Renal cortex interstitium (tissue), 11 donors: ENCODE results near the gene EPC2. TPM values are rescaled to one million over a fixed set of nuclear protein-coding genes. Genes with fewer than 3 reads are reported as not detected.
"Not testable (repeated sequence)": the region's sequence is repeated elsewhere in the genome, so short reads cannot be mapped to it uniquely, and the experiment has no call there.

Experiments used
- DNase-seq, 11 donors: peaks; one replicate each; pipeline ENCODE4 v3.0.0-alpha.2; 2013; ENCODE audit warnings: low read depth in 9 of 11, low spot score in 4 of 11; ENCODE audit errors: extremely low read depth in 1 of 11
- polyA plus RNA-seq, 3 donors: library from polyadenylated mRNA; unstranded; fragments of 120-200 nt; gene quantifications; one replicate each; pipeline ENCODE4 v1.2.1, GENCODE V29; 2013; ENCODE audit not compliant: insufficient read length in 3 of 3

The EPC2 gene
- polyA plus RNA-seq, 3 donors = 45.1 to 56.9 (median 48.7) TPM

DNA sequence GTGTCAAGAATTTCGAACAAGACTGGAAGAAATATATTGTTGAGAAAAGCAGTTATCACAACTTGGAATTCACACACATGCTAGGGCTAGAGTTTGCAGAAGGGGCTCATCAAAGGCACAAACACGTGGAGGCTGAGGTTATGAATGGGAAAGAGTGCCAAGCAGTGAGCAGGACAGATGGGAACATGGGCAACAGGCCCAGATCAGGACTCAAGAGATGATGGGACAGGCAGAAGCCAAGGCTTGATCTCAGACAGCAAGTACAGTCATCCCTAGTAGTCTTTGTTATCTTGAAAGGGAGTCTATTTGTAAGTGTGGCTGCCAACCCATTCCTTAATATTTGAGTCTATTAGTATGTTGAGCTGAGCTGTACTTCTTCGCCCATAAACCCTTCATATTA is 22.2 kb upstream of the EPC2 start:
- no peak for DNase-seq

DNA sequence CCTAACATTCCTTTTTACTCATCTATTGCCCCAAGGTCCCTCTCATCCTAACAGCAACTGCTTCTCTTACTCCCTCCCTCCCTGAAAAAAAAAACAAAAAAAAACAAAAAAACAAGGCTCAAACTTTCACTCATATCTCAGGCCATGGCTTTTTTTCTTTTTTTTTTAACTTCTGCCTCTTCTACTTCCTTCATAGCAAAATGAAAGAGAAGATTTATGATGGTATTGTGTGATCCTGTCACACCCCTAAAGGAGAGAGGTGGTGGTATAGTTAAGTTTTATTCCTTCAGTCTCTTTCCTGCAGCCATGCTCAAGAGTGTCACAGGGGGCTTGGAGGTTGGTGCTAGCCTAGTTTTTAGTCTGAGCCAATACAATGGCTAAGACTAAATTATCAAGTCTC is 21.5 kb upstream of the EPC2 start:
- no peak for DNase-seq

DNA sequence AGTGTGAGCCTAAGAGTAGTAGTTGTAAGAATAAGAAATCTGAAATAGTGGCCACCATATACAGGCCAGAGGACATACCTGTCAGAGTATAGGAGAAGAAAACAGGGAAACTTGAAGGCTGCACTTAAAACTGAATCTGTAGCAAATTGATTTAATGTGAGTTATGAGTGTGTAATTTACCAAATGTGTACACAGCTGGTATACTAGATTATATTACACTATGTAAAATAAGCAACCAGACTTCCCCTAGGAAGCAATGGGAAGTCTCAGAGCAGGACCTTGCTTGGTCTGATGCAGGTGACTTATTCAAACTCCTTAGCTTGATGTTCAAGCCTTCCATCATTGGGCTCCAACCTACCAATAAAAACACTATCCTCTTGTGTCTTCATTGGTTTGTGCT is 17.3 kb upstream of the EPC2 start:
- DNase-seq = no peak

DNA sequence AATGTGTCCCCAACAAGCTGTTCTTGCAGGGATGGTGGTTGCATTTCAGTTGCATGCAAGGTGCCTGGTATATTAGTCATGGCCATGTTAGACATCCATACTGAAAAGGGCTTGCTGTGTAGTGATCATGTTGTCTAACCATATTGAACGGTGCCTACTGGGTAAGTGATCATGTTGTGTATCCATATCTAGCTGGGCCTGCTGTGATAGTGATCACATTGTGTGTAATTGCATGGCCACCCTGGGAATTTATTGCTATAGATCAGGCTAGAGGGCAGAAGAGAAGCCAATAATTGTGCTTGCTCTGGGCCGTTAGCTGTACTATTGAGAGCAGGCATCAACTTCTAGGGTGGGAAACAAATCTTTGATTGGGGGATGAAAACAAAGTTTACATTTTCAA is 9.8 kb upstream of the EPC2 start:
- no peak for DNase-seq

DNA sequence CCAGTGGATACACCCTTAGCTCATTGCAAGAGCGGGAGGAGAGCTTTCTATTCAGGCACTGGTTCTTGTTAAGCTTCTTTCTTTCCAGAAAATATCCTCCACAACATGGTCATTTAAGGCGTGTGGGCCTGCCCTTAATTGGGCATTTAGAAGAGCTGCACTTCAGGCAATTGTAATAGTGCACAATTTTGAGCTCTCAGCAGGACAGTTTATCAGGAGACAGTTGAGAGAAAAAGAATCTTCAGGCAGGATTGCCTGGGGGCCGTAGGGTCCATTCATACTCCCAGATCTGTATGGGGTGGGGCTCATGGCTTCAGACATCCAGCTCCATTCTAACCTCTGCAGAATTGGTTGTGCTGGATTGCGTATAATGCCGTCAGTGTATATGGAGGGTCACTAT is 6.0 kb upstream of the EPC2 start:
- no peak for DNase-seq

DNA sequence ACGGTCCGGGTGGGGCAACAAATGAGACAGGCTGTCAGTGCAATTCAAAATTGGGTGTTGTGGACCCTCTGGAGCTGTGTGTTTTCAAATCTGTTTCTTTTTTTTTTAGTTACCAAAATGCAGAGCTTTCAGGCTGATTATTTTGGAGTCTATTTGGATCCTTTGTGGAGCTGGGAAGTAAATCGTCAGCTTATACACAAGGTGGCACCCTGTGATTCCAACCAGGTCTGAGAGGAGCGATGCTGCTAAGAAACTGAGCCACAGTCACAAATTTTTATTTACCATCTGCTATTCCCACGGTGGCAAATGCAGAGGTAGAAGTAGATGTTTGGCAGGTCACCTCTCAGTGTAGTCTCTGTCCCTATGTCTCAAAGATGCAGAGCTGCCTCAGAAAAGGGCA is 3.8 kb upstream of the EPC2 start:
- no peak for DNase-seq

DNA sequence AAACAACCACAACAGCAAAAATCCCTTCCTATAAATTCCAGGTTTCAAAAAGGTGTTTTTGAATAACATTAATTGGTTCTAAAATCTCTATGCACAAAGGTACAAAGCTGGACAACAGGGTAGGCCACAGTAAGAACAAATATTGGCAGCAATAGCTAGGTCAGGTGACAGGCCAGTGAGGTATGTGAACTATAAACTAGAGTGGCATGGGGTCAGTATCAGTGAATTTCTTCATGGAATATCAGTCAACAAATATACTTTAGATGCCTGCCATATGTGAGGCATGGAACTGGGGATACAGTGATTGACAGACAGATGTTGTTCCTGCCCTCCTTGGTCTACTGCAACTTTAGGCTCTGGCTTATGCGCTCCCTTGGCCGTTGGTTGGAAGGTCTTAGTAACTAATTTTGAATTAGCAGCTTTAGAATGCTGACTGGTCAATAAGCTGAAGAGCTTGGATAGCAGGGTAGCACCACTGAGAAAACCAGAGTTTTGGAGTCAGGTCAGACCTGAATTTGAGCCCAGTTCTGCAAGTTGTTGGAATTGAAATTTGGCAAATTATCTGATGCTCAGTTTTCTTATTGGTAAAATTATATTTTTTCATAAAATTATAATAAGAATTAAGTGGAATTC is 2.3 kb upstream of the EPC2 start:
- no peak for DNase-seq

DNA sequence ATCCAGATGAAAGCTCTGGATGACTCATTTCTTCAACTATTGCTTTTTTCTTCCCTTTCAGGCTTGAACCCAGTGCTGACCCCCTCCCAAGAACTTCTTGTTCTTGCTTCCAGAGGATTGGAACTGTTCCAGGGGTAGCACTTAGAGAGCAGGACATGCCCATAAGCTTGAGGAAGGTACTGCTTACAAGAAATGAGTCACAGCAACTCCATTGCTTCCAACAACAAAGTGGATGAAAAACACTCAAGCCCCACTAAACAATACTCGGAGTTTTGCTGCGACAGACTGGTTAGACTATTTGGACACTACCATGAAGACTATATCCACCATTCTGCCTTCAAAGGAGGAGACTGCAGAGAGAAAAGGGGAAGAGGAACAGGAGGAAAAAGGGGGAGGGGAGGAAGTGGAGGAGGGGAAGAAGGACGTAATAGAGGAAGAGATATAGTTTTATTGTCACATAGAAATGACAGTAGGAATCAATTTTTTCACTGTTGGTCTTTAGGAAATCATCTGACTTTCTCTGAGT is 1.6 kb upstream of the EPC2 start:
- DNase-seq = no peak

DNA sequence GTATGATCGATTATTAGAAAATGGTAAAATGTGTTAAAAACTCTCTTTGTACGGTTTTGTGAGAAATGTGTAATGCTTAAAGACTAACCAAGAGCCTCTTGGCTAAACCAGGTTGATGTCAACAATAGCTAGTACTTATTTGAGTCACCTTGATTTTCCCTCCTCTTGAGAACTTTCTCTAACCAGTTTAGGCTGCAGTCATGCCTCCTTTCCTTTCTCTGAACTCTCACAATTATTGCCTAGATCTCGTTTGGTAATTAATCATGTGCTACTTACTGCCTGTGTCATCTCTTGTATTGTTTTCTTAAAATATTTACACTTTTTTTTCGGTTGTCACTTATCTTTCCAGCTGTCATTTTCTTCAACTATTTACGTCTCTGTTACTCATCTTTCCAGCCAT is 1.1 kb upstream of the EPC2 start:
- no peak for DNase-seq

DNA sequence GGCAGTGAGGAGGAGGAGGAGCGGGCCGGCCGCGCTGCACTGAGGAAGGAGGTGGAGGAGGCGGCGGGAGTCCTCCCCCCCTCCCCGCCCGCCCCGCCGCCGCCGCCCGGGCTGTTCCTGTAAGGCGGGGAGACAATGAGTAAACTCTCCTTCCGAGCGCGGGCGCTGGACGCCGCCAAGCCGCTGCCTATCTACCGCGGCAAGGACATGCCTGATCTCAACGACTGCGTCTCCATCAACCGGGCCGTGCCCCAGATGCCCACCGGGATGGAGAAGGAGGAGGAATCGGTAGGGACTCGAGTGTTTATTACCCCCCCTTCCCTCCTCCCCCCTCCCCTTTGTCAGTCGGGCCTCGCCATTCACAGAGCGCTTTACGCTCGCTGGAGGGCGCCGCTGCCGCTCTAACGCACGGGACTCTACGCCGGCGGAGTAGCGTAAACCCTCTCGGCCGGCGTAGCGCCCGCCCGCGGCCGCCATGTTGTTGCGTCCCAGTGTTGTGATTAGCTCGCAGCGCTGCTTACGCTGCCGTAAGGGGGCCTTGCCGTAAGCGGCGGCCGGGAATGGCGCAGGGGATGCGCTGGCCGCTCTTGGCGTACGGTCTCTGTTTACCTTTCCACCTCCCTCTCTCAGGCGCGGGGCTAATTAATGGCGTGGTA is 460 bp downstream of the EPC2 start:
- peak; percentile 94 to 98 (median 96) for DNase-seq

DNA sequence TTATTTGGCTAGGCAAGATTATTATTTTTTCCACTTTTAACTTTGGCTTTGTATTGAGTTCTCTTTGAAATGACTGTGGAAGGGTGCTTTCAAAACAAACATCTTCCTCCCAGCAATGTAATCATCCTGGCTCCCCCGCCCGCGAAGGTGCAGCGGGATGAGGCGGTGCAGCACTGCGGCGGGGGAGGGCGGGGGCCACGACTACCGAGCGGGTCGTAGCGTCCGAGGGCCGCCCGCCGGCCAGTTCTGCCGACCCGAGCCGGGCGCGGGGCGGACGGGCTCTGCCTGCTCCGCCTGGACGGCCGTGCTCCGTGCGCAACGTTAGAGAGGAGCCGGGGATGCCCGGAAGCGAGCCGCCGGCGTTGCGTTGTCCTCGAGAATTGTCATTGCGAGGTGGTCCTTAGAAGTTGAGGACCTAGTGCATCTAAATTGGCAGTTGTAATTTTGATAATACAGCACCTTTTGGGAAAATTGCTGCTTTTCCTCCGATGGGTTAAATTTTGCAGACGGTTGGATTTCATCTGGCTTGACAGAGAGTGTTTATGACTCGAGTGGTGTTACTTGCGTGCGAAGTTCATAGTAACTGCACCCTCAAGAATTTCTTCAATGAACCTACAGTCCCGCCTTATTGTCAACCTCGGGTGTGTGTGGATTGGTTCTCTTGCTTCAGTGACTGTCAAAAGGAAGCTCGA is 1.1 kb downstream of the EPC2 start:
- DNase-seq = peak in 10 of 11 donors; percentile 25 to 58 (median 46)

DNA sequence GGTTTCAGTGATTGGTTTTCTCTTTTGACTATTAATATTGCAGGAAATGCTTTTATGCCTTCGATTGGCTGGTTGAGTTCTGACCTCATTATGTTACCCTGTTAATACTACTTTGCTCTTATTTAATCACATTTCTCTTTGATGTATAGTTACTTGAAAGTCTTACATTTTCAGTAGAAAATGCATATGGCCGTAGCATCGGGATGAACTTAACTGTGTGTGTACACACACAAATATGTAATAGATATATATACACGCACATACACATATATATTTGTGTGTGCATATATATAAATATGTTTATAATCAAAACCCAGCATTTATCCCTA is 1.6 kb downstream of the EPC2 start:
- no peak for DNase-seq

DNA sequence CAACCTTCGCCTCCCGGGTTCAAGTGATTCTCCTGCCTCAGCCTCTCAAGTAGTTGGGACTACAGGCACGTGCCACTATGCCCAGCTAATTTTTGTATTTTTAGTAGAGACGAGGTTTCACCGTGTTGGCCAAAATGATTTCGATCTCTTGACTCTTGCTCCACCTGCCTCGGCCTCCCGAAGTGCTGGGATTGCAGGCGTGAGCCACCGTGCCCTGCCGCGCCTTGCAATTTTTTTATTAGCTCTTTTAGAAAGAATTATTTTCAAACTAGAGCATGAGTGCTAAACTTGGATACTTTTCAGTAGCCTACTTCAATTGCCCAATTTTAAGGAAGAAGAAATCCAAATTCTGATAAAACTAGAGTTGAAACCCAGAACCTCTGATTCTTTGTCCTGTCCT is 3.2 kb downstream of the EPC2 start:
- DNase-seq = not testable (repeated sequence)

DNA sequence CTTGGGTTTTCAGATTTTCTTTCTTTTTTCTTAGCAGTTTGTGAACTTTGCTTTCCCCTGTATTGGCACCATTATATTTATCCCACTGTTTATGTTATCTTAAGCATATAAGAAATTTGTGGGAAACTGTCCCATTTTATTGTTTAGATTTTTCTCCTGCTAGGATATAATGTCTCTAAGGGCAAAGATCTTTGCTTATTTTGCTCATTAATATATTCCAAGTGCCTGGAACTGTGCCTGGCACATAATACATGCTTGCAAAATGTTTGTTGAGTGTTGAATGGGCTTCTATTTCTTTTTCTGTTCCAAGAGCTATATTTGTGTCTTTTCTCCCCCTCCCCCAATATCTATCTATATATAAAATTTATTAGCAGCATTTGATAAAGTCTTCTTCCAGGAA is 5.4 kb downstream of the EPC2 start:
- no peak for DNase-seq

DNA sequence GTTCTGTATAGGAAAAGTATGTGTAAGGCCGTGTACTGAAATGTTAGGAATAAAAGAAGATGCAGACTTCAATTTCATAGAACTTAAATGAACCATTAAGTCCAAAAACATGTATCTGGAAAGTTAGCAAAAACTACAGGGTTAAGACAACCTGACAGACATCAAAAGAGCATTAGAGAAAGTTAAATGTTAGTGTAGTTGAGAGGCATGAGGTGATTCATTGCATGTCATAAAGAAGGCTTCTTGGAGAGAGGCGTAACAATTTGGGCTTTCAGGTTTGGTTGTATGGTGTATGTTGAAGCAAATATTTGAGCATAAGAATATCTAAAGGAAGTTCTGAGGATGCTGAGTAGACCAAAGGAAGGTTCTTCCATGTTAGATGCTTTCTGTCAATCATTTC is 6.3 kb downstream of the EPC2 start:
- no peak for DNase-seq

DNA sequence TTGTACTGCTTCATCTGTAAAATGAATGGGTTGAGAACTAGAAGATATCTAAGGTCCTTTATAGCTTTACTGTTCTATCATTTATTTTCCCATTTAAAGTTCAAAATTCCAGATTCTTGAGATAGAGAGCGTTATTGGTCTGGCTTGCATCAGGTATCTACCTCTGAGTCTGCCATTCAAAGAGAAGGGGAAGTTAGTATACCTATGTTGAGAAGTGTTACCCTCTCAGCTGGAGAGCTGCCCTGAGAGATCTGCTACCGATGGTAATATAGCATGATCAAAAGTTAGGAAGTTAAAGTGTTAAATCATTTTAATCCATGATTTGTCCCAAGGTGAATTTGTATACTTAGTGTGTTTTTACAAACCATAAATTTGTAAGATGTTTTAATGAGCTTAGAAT is 7.4 kb downstream of the EPC2 start:
- DNase-seq = no peak

DNA sequence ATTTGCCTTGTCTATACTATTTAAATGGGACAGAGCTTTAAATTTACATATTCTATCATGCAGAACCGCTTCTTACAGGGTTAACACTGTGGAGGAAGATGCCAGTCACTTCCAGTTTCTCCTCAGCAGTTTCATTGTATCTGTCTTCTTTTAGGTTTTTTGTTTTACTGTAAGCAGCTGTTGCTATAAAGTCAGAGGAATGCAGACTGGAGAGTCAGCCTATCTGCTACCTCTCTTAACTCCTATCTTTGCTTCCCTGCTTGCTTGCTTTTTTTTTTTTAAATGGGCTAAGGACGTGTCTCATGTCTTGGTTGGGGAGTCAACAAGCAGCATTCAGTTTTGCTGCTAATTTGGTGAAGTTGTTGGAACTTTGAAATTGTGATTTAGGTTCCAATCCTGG is 8.9 kb downstream of the EPC2 start:
- no peak for DNase-seq

DNA sequence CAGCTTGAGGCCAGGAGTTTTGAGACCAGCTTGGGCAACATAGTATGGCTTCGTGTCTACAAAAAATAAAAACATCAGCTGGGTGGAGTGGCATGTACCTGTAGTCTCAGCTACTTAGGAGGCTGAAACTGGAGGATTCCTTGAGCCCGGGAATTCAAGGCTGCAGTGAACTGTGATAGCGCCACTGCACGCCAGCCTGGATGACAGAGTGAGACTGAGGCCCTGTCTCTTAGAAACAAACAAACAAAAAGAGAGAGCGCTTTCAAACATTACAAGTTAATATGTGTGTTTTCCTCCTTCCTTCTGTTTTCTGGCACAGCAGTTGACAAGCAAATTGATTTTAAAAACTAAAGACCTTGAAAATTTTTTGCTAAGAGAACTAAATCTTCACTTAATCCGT is 9.9 kb downstream of the EPC2 start:
- no peak for DNase-seq

DNA sequence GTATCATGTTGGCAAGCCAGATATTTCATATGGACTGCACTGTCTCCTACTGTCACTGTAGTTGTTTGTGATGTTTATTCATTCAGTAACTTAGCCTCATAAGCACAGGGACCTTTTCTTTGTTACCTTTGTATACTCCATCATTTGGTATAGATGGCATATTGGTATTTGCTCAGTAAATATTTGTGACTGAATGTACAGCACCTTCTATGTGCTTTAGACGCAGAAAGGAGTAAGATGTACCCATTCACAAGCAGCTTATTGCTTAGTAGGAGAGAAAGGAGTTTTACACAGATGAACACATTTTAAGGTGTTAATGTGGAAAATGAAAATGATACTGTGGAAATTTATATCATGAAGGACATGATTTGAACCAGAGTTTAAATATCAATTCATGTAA is 12.0 kb downstream of the EPC2 start:
- no peak for DNase-seq

DNA sequence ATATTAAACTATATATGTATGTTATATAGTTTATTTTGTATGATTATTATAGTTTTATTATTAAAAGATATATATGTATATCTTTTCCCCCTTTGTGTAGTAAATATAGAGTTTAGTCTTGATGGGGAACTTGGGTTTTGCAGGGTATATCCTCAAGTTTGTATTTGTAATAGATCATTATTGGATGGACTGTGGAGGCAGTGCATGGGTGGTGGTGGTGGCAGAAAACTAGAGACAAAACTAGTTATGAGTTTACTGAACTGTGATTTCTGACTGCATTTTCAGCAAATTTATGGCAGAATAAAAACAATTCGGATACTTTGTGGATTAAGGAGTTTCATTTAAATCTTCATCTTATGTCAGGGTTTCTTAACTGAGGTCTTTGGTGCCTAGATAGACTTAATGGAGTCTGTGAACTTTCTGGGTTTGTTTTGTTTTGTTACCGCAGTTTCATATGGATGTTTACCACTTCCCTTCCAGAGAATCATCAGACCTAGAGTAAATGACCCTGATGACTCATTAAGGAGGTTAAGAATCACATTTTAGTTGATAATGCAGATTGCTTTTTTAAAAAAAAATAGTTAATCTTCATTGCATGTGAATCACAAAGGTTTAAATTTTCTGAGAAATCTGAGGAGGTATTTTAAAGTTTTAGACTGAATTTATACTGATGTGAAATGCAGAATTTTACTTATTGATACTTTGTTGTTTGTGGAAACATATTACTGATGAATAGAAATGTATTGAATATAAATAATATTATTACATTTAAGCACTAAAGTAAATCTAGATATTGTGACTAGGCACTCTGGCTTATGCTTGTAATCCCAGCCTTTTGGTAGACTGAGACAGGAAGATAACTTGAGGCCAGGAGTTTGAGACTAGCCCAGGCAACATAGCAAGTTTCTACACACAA is 14.5 kb downstream of the EPC2 start:
- DNase-seq = no peak
